B cell (primary cell): Measurements from ENCODE around the gene NOS1AP.

Experiments used
- CTCF ChIP-seq: fragments of 200-600 bp; IDR thresholded peaks from one replicate; pipeline ENCODE4 v1.8.0; 2022; ENCODE audit warnings: antibody characterized with exemption, mild to moderate bottlenecking
- EZH2 ChIP-seq: IDR thresholded peaks from 2 replicates; pipeline ENCODE4 v1.6.1; 2012; ENCODE audit warnings: borderline replicate concordance, low read depth, mild to moderate bottlenecking, moderate library complexity, low read length; ENCODE audit not compliant: insufficient read depth, poor library complexity, severe bottlenecking

GRCh38 chr1:162285149-162285561 is 215.7 kb downstream of the NOS1AP start:
- TF ChIP-seq CTCF (no peak), EZH2 (no peak)
